ENCODE data around the gene FAM107A. TPM values are rescaled to one million over a fixed set of nuclear protein-coding genes. Genes with fewer than 3 reads are reported as not detected.

FAM107A gene
- total and polyA plus RNA-seq, 2 of the 4 experiments (the other 2 are of a cell fraction), result not detected

DNA sequence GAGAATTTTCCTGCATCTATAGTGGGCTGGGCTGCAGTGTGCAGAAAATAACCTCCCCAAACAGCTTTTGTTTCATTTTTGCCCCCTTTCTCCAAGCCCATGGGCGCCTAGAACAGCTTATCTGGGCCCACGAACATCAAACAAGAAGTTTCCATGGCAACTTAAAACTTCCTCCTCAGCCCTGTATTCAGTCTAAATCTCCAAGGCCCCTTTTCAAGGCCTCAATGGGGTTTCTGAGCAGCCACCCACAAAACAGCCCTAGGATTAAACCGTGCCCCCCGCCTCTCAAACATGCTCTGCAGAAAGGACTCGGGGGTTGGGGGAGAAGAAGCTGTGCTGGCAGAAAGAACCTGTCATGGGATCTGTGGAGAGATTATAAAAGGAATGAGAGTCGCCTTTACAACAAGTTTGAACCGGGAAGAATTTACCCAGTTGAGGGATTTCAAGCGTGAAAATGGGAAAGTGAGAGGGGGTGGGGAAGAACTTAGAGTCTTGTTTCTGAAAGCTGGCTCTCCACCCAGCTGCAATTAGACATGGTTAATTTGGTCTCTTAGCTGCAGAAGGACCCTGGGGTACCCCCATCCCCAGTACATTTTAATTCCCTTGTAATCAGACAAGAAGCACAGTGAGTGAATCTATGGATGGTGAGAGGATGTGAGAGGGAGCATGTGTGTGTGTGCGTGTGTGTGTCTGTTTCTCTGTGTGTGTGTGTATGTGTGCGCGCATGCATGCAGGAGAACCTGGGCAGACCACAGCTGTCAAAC, 4.3 kb upstream of the FAM107A start:
- Histone ChIP-seq H3K56ac (ENCODE audit: extremely low read depth, insufficient read depth, low read length) (no peak overlapping the region), H3K36me3 (ENCODE audit: control insufficient read depth, insufficient read depth, low read length) (no peaks in the 10 kb centered on the region), H3K4ac (ENCODE audit: low read depth, low read length) (no peak overlapping the region), H3K27me3 (ENCODE audit: control insufficient read depth, insufficient read depth, low read length) (peaks cover 19% of the 10 kb centered on the region), H2BK5ac (ENCODE audit: low read depth, low read length, poor library complexity, severe bottlenecking) (no peak overlapping the region), H4K8ac (ENCODE audit: low read depth in 2 of 2, low read length in 2 of 2) (no peak overlapping the region), H3K23ac (ENCODE audit: low read depth, low read length) (no peak overlapping the region), H2AFZ (replicated peaks; ENCODE audit: low read length, poor library complexity) (no peak overlapping the region), H2BK15ac (ENCODE audit: low read depth, low read length) (no peak overlapping the region), H2AK5ac (ENCODE audit: low read depth, low read length) (no peak overlapping the region), H3K9me3 (ENCODE audit: control insufficient read depth, insufficient read depth, low read length) (peaks cover 2% of the 10 kb centered on the region; the same call in 1 of the 2 replicates), H3K9ac (ENCODE audit: low read depth, low read length) (no peak overlapping the region), H4K20me1 (ENCODE audit: insufficient read depth, low read length) (no peaks in the 10 kb centered on the region), H3K9me1 (ENCODE audit: insufficient read depth, low read length) (no peaks in the 10 kb centered on the region), H2BK20ac (ENCODE audit: low read depth, low read length) (no peak overlapping the region), H4K5ac (ENCODE audit: low read depth, low read length) (no peak overlapping the region), H3K4me3 (ENCODE audit: insufficient read depth, low read depth, low read length) (no peak overlapping the region), H3K14ac (replicated peaks; ENCODE audit: low read depth, low read length) (no peak overlapping the region), H2AK9ac (replicated peaks; ENCODE audit: low read depth, low read length, poor library complexity) (no peak overlapping the region), H2BK120ac (ENCODE audit: low read depth, low read length) (no peak overlapping the region), H3K4me1 (ENCODE audit: control insufficient read depth, insufficient read depth, low read length) (no peaks in the 10 kb centered on the region), H3K4me2 (ENCODE audit: low read depth, low read length) (no peak overlapping the region), H3K27ac (ENCODE audit: insufficient read depth, low read length) (no peak overlapping the region), H4K91ac (ENCODE audit: insufficient read depth, low read depth, low read length) (no peak overlapping the region), H3K79me1 (ENCODE audit: low read depth in 1 of 2, low read length in 2 of 2) (no peaks in the 10 kb centered on the region), H3K18ac (ENCODE audit: low read depth, low read length) (no peak overlapping the region)
- ChIA-PET POLR2A (ENCODE audit: unreplicated experiment) (no interaction called here), CTCF (no interaction called here)
- in situ Hi-C loops (cut with MboI; ENCODE audit: low sequenced_read_pairs) (no loop called here), intact Hi-C loops (cut with micrococcal nuclease) (no loop called here), dilution Hi-C loops (cut with HindIII; ENCODE audit: low sequenced_read_pairs, unreplicated experiment) (no loop called here)
- no peak for ATAC-seq (ENCODE audit: low read depth)
- no peak for DNase-seq
- TF ChIP-seq, protein P1, sequence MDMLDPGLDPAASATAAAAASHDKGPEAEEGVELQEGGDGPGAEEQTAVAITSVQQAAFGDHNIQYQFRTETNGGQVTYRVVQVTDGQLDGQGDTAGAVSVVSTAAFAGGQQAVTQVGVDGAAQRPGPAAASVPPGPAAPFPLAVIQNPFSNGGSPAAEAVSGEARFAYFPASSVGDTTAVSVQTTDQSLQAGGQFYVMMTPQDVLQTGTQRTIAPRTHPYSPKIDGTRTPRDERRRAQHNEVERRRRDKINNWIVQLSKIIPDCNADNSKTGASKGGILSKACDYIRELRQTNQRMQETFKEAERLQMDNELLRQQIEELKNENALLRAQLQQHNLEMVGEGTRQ (IDR thresholded peaks at IDR 0.05; ENCODE audit: low read depth, low read length), result no peak
- no peak for TF ChIP-seq RAD21 (IDR thresholded peaks at IDR 0.05; ENCODE audit: low read length)
- no peak for TF ChIP-seq RCOR1 (IDR thresholded peaks at IDR 0.05; ENCODE audit: insufficient replicate concordance, low read length)
- TF ChIP-seq MXI1 (IDR thresholded peaks at IDR 0.05; ENCODE audit: borderline replicate concordance, low read depth, low read length), result no peak
- no peak for TF ChIP-seq CHD1 (IDR thresholded peaks at IDR 0.05; ENCODE audit: low read depth, low read length)
- TF ChIP-seq SMC3 (IDR thresholded peaks at IDR 0.05; ENCODE audit: low read depth, low read length), result no peak
- no peak for TF ChIP-seq POLR2A (IDR thresholded peaks at IDR 0.05; ENCODE audit: low read depth, low read length)
- no peak for TF ChIP-seq MAZ (IDR thresholded peaks at IDR 0.05; ENCODE audit: borderline replicate concordance, low read depth, low read length)
- TF ChIP-seq, protein P2, sequence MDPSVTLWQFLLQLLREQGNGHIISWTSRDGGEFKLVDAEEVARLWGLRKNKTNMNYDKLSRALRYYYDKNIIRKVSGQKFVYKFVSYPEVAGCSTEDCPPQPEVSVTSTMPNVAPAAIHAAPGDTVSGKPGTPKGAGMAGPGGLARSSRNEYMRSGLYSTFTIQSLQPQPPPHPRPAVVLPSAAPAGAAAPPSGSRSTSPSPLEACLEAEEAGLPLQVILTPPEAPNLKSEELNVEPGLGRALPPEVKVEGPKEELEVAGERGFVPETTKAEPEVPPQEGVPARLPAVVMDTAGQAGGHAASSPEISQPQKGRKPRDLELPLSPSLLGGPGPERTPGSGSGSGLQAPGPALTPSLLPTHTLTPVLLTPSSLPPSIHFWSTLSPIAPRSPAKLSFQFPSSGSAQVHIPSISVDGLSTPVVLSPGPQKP (IDR thresholded peaks at IDR 0.05; ENCODE audit: borderline replicate concordance, low read depth, low read length), result no peak
- 57% methylated on average over 5 of the region's 11 CpGs; no CpG with 5 or more reads in 1 of the 2 experiments for WGBS, 2 experiments (ENCODE audit: extremely low coverage in 2 of 2, insufficient read length in 1 of 2)
- no TSS peak for BruUV-seq (replicated peaks)

All from IMR-90 (cell line).